SH-SY5Y (cell line): ENCODE measurements around the gene C4A.
"Not testable (repeated sequence)": the region's sequence is repeated elsewhere in the genome, so short reads cannot be mapped to it uniquely, and the experiment has no call there.

Experiments
- GATA2 ChIP-seq: IDR thresholded peaks from 2 replicates; pipeline ENCODE4 v1.6.1; 2011; ENCODE audit warnings: mild to moderate bottlenecking, low read depth, low read length
- GATA3 ChIP-seq: IDR thresholded peaks from 2 replicates; pipeline ENCODE4 v1.6.1; 2011; ENCODE audit warnings: low read depth, mild to moderate bottlenecking, low read length, moderate library complexity

GRCh38 chr6:31981744-31982143 lies at the start of gene C4A:
- not testable (repeated sequence) for TF ChIP-seq GATA2, GATA3
